Endothelial cell of umbilical vein (primary cell): ENCODE measurements around the gene MAN2B1. TPM values are rescaled to one million over a fixed set of nuclear protein-coding genes. Genes with fewer than 3 reads are reported as not detected.

Experiments used
- BruUV-seq: library from RNA; stranded (reverse); fragments of 400-500 nt; replicated peaks from 2 replicates; lab custom pipeline; 2021; lab: Mats Ljungman, UMichigan
- CTCF ChIA-PET: fragments of 300-600, 350-600 bp; sonication (Branson Sonifier 250); formaldehyde crosslinking; loops from one replicate; lab custom pipeline; 2021; ENCODE audit warnings: antibody characterized with exemption, inconsistent platforms; lab: Charles Lee
- POLR2A ChIA-PET: fragments of 300-600, 350-600 bp; sonication (Branson Sonifier 250); formaldehyde crosslinking; loops from one replicate; lab custom pipeline; 2021; ENCODE audit warnings: antibody characterized with exemption, inconsistent platforms; lab: Charles Lee
- DNase-seq: peaks from one replicate; pipeline ENCODE4 v3.0.0-alpha.2; 2011; ENCODE audit warnings: low read depth, low spot score
- FAIRE-seq: peaks from 2 replicates; lab custom pipeline; 2011; peaks lifted over from hg19 to GRCh38; lab: Jason Lieb, UNC
- H2AFZ ChIP-seq: 2 replicates; pipeline ENCODE4 v1.6.0; 2012; ENCODE audit warnings: low read depth, low read length, control low read depth, inconsistent platforms
- H3K27ac ChIP-seq: 2 replicates; pipeline ENCODE4 v1.5.1; 2011; ENCODE audit warnings: low read depth, mild to moderate bottlenecking, control low read depth, low read length, moderate library complexity; ENCODE audit not compliant: insufficient read depth
- H3K27me3 ChIP-seq, 2 experiments: 2 replicates each; pipeline versions ENCODE4 v1.6.0 to v1.6.1; 2011; ENCODE audit warnings: low read length in 2 of 2, mixed read lengths in 1 of 2; ENCODE audit not compliant: control insufficient read depth in 2 of 2, insufficient read depth in 2 of 2
- H3K36me3 ChIP-seq, 2 experiments: 2 replicates in 1 of 2; 3 replicates in 1 of 2; pipeline ENCODE4 v1.5.1; 2011; ENCODE audit warnings: low read length in 2 of 2, mild to moderate bottlenecking in 1 of 2, moderate library complexity in 1 of 2; ENCODE audit not compliant: control insufficient read depth in 2 of 2, insufficient read depth in 2 of 2; ENCODE audit errors: extremely low read depth in 1 of 2
- H3K4me1 ChIP-seq: 3 replicates; pipeline ENCODE4 v1.5.1; 2011; ENCODE audit warnings: mild to moderate bottlenecking, low read length; ENCODE audit not compliant: control insufficient read depth, insufficient read depth; ENCODE audit errors: extremely low read depth
- H3K4me2 ChIP-seq: 2 replicates; pipeline ENCODE4 v1.6.1; 2011; ENCODE audit warnings: low read length, control low read depth, mixed read lengths; ENCODE audit not compliant: insufficient read depth
- H3K4me3 ChIP-seq, 3 experiments: fragments of 200-600 bp in 1 of 3; sonication (generic), shearing (Covaris generic) in 1 of 3; replicated peaks in 1 of 3; 2 replicates each; pipeline ENCODE4 v1.5.1; 2011 to 2016; ENCODE audit warnings: control low read depth in 3 of 3, low read length in 3 of 3, mild to moderate bottlenecking in 2 of 3, inconsistent platforms in 1 of 3, low read depth in 1 of 3, moderate library complexity in 1 of 3; ENCODE audit not compliant: insufficient read depth in 1 of 3
- H3K79me2 ChIP-seq: 2 replicates; pipeline ENCODE4 v1.6.0; 2012; ENCODE audit warnings: low read length, inconsistent platforms; ENCODE audit not compliant: control insufficient read depth, insufficient read depth
- H3K9ac ChIP-seq: replicated peaks from 2 replicates; pipeline ENCODE3; 2011; ENCODE audit warnings: low read length, control low read depth; ENCODE audit not compliant: insufficient read depth; ENCODE audit errors: extremely low read depth
- H3K9me1 ChIP-seq: replicated peaks from 3 replicates; pipeline ENCODE4 v1.6.0; 2011; ENCODE audit warnings: mild to moderate bottlenecking, low read length; ENCODE audit not compliant: control insufficient read depth, insufficient read depth; ENCODE audit errors: extremely low read depth
- H3K9me3 ChIP-seq: replicated peaks from 2 replicates; pipeline ENCODE4 v1.5.1; 2012; ENCODE audit warnings: low read length, inconsistent platforms; ENCODE audit not compliant: control insufficient read depth, insufficient read depth
- H4K20me1 ChIP-seq: replicated peaks from 2 replicates; pipeline ENCODE3; 2011; ENCODE audit warnings: mild to moderate bottlenecking, low read length; ENCODE audit not compliant: control insufficient read depth, insufficient read depth; ENCODE audit errors: extremely low read depth
- EZH2 ChIP-seq: IDR thresholded peaks from 2 replicates; pipeline ENCODE4 v1.6.1; 2012; ENCODE audit warnings: borderline replicate concordance, low read depth, mild to moderate bottlenecking, moderate library complexity, low read length, inconsistent platforms; ENCODE audit not compliant: severe bottlenecking
- FOS ChIP-seq: IDR thresholded peaks from 2 replicates; pipeline ENCODE4 v1.6.1; 2011; ENCODE audit warnings: mild to moderate bottlenecking, low read length, moderate library complexity, borderline replicate concordance; ENCODE audit not compliant: insufficient read depth
- GATA2 ChIP-seq: IDR thresholded peaks from 2 replicates; pipeline ENCODE4 v1.7.0; 2011; ENCODE audit warnings: low read depth, mild to moderate bottlenecking, moderate library complexity, mixed read lengths, low read length; ENCODE audit not compliant: insufficient read length, insufficient read depth
- JUN ChIP-seq: IDR thresholded peaks from 2 replicates; pipeline ENCODE4 v1.6.1; 2011; ENCODE audit warnings: borderline replicate concordance, low read depth; ENCODE audit not compliant: insufficient read length, insufficient read depth
- MYC ChIP-seq: IDR thresholded peaks from one replicate; pipeline ENCODE4 v1.6.1; 2011; ENCODE audit warnings: mild to moderate bottlenecking, low read depth, low read length
- POLR2A ChIP-seq: IDR thresholded peaks from 2 replicates; pipeline ENCODE4 v1.6.1; 2012; ENCODE audit warnings: low read depth, mild to moderate bottlenecking, control low read depth, low read length
- POLR2AphosphoS5 ChIP-seq: IDR thresholded peaks from 2 replicates; pipeline ENCODE4 v1.6.1; 2012; ENCODE audit warnings: low read depth, mild to moderate bottlenecking, control low read depth, low read length, moderate library complexity; ENCODE audit not compliant: insufficient read depth
- dilution Hi-C: fragments of 300-500 bp; cut with MboI; formaldehyde crosslinking; loops from one replicate; pipeline ENCODE4 v1.15.0; 2019; ENCODE audit warnings: low sequenced_read_pairs; ENCODE audit not compliant: extremely low pct_ligation_motif_present
- intact Hi-C: fragments of 100-400 bp; cut with micrococcal nuclease; formaldehyde crosslinking; loops from one replicate; pipeline ENCODE4 v1.10.0; 2022
- polyA plus RNA-seq, 4 experiments: library from polyadenylated mRNA; depleted of rRNA in 3 of 4; stranded (reverse) in 3 of 4; unstranded in 1 of 4; fragments of >200 nt; gene quantifications; 2 replicates each; pipeline versions ENCODE4 v1.2.1 to v1.2.3, GENCODE V29; 2011 to 2012; ENCODE audit warnings: missing spikeins in 1 of 4
- total RNA-seq: library from RNA; stranded (reverse); gene quantifications from 2 replicates; pipeline ENCODE4 v1.2.3, GENCODE V29; 2021
- TF ChIP-seq, protein P1 (sequence below), 2 donors: IDR thresholded peaks; 1 replicate in 1 of 2; 2 replicates in 1 of 2; pipeline ENCODE4 v1.5.1; 2011; ENCODE audit warnings: low read length in 2 of 2, mild to moderate bottlenecking in 2 of 2, moderate library complexity in 2 of 2, control low read depth in 1 of 2, inconsistent platforms in 1 of 2, low read depth in 1 of 2; ENCODE audit not compliant: insufficient read depth in 1 of 2; ENCODE audit errors: extremely low read depth in 1 of 2

The MAN2B1 gene
- total and polyA plus RNA-seq, 2 donors (not counting 3 experiments of a cell fraction or from before 2014, with no cell fraction given) = 64.4 to 76.8 TPM

DNA sequence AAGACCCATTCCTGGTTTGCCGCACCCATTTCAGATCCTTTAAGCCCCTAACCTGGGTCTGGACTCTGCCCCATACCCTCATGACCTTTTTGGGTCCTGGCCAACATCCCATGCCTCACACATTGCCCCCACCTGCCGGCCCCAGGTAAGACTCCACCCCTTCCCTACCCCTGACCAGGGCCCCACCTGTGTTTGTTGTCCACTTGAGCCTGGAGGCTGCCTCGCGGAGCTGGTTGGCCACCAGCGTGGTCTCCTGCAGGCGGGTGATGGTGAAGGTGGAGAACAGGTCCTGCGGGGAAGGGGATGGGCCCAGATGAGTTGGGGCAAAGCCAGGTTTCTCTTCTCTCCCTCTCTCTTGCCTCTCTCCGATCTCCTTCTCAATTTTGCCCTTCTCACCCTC, 19.5 kb downstream of the MAN2B1 start:
- dilution Hi-C loops = no loop called here
- Histone ChIP-seq H3K9me3 (no peaks in the 10 kb centered on the region), H2AFZ (no peak overlapping the region), H3K79me2 (no peaks in the 10 kb centered on the region), H3K4me1 (no peaks in the 10 kb centered on the region), H3K36me3 (no peaks in the 10 kb centered on the region), H4K20me1 (no peaks in the 10 kb centered on the region), H3K9ac (no peak overlapping the region), H3K27me3 (no peaks in the 10 kb centered on the region), H3K4me3 (no peak overlapping the region), H3K9me1 (no peaks in the 10 kb centered on the region), H3K4me2 (no peak overlapping the region), H3K27ac (no peak overlapping the region)
- intact Hi-C loops = no loop called here
- DNase-seq (no peak), FAIRE-seq (no peak)
- no TSS peak for BruUV-seq
- POLR2A ChIA-PET = interaction anchor here (1.3 kb wide), 1 partner anchor 36 kb away, joined by 4 read pairs; the partner anchor contains the start of genes ZNF490 and ZNF791
- CTCF ChIA-PET = interaction anchor here (0.7 to 2.1 kb wide), 2 partner anchors 25 to 68 kb away, joined by 4 to 7 read pairs; no protein-coding TSS in a partner anchor
- TF ChIP-seq GATA2 (no peak), EZH2 (no peak), MYC (no peak), POLR2AphosphoS5 (no peak), JUN (no peak), POLR2A (no peak), FOS (no peak)
- TF ChIP-seq, protein P1, sequence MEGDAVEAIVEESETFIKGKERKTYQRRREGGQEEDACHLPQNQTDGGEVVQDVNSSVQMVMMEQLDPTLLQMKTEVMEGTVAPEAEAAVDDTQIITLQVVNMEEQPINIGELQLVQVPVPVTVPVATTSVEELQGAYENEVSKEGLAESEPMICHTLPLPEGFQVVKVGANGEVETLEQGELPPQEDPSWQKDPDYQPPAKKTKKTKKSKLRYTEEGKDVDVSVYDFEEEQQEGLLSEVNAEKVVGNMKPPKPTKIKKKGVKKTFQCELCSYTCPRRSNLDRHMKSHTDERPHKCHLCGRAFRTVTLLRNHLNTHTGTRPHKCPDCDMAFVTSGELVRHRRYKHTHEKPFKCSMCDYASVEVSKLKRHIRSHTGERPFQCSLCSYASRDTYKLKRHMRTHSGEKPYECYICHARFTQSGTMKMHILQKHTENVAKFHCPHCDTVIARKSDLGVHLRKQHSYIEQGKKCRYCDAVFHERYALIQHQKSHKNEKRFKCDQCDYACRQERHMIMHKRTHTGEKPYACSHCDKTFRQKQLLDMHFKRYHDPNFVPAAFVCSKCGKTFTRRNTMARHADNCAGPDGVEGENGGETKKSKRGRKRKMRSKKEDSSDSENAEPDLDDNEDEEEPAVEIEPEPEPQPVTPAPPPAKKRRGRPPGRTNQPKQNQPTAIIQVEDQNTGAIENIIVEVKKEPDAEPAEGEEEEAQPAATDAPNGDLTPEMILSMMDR (IDR thresholded peaks at IDR 0.05; ENCODE audit: extremely low read depth in 1 of 2, insufficient read depth in 1 of 2, low read depth in 1 of 2, low read length in 2 of 2) = no peak
